Astrocyte (in vitro differentiated cells and primary cell): ENCODE results near the gene TTC33. TPM values are rescaled to one million over a fixed set of nuclear protein-coding genes. Genes with fewer than 3 reads are reported as not detected.

Experiments used
- DNase-seq: peaks from one replicate; pipeline ENCODE4 v3.0.0-alpha.2; 2010; ENCODE audit warnings: low read depth
- FAIRE-seq: peaks from 2 replicates; lab custom pipeline; 2011; peaks lifted over from hg19 to GRCh38; lab: Jason Lieb, UNC
- H2AFZ ChIP-seq: 2 replicates; pipeline ENCODE4 v1.6.0; 2012; ENCODE audit warnings: low read depth, low read length, inconsistent platforms
- H3K27ac ChIP-seq: 2 replicates; pipeline ENCODE4 v1.5.1; 2011; ENCODE audit warnings: low read depth, low read length, inconsistent platforms
- H3K27me3 ChIP-seq: 2 replicates; pipeline ENCODE4 v1.6.0; 2011; ENCODE audit warnings: low read length, inconsistent platforms; ENCODE audit not compliant: insufficient read depth
- H3K36me3 ChIP-seq: 2 replicates; pipeline ENCODE4 v1.5.1; 2011; ENCODE audit warnings: low read length, inconsistent platforms; ENCODE audit not compliant: insufficient read depth
- H3K4me1 ChIP-seq: 2 replicates; pipeline ENCODE4 v1.5.1; 2011; ENCODE audit warnings: low read length, inconsistent platforms; ENCODE audit not compliant: insufficient read depth
- H3K4me2 ChIP-seq: 2 replicates; pipeline ENCODE4 v1.6.0; 2012; ENCODE audit warnings: low read length, inconsistent platforms
- H3K4me3 ChIP-seq: 2 replicates; pipeline ENCODE4 v1.5.1; 2011; ENCODE audit warnings: low read depth, mild to moderate bottlenecking, low read length, inconsistent platforms; ENCODE audit not compliant: insufficient read depth
- H3K79me2 ChIP-seq: 2 replicates; pipeline ENCODE4 v1.6.0; 2012; ENCODE audit warnings: mild to moderate bottlenecking, low read length, inconsistent platforms; ENCODE audit not compliant: insufficient read depth
- H3K9ac ChIP-seq: 2 replicates; pipeline ENCODE4 v1.6.0; 2012; ENCODE audit warnings: mild to moderate bottlenecking, low read length, inconsistent platforms
- H3K9me3 ChIP-seq: 2 replicates; pipeline ENCODE4 v1.5.1; 2012; ENCODE audit warnings: low read depth, mild to moderate bottlenecking, low read length, inconsistent platforms; ENCODE audit not compliant: insufficient read depth
- H4K20me1 ChIP-seq: 2 replicates; pipeline ENCODE4 v1.6.0; 2012; ENCODE audit warnings: low read length, inconsistent platforms; ENCODE audit not compliant: insufficient read depth
- H3K27ac Mint-ChIP-seq: one replicate; pipeline ENCODE4 v1.8.0; 2021; ENCODE audit warnings: mild to moderate bottlenecking, mixed read lengths; ENCODE audit not compliant: unreplicated experiment
- H3K27me3 Mint-ChIP-seq: one replicate; pipeline ENCODE4 v1.8.0; 2021; ENCODE audit warnings: low read depth, mixed read lengths; ENCODE audit not compliant: unreplicated experiment
- H3K36me3 Mint-ChIP-seq: one replicate; pipeline ENCODE4 v1.8.0; 2021; ENCODE audit warnings: low read depth, mixed read lengths; ENCODE audit not compliant: unreplicated experiment
- H3K4me1 Mint-ChIP-seq: one replicate; pipeline ENCODE4 v1.8.0; 2021; ENCODE audit warnings: low read depth, mixed read lengths; ENCODE audit not compliant: unreplicated experiment
- H3K4me3 Mint-ChIP-seq: one replicate; pipeline ENCODE4 v1.8.0; 2021; ENCODE audit warnings: mild to moderate bottlenecking, moderate library complexity, mixed read lengths; ENCODE audit not compliant: unreplicated experiment
- H3K9me3 Mint-ChIP-seq: one replicate; pipeline ENCODE4 v1.8.0; 2021; ENCODE audit warnings: mild to moderate bottlenecking, mixed read lengths; ENCODE audit not compliant: unreplicated experiment
- EZH2 ChIP-seq: IDR thresholded peaks from 2 replicates; pipeline ENCODE4 v1.6.1; 2012; ENCODE audit warnings: mild to moderate bottlenecking, low read length, inconsistent platforms; ENCODE audit not compliant: insufficient read depth
- total RNA-seq: library from RNA; stranded (reverse); gene quantifications from 2 replicates; pipeline ENCODE4 v1.2.1, GENCODE V29; 2021
- TF ChIP-seq, protein P1 (sequence below): IDR thresholded peaks from 2 replicates; pipeline ENCODE4 v1.5.1; 2011; ENCODE audit warnings: low read depth, mild to moderate bottlenecking, inconsistent platforms, low read length, moderate library complexity; ENCODE audit not compliant: insufficient read depth

Gene TTC33
- total RNA-seq, 1 donor from 2014 or later, result 13.3 TPM

DNA sequence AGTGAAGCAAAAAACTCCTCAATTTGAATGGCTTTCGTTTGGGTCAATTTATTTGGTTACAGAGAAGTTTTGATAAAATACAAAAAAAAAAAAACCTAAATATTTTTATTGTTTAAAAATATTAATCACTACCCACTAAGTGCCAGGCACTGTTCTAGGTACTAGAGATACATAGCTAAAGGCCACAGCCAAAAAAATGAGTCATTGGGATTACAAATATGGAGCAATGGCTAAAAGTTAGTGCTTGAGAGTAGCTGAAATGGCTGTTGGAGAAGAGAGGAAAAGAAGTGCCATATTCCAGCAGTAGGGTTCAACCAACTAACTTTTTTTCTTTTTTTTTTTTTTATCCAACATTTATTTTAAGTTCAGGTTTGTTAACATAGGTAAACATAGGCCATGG, 206.1 kb downstream of the TTC33 start:
- no peak overlapping the region for H3K4me3 ChIP-seq
- no peaks in the 10 kb centered on the region for H3K9me3 ChIP-seq
- no peak overlapping the region for H3K4me3 Mint-ChIP-seq
- no peaks in the 10 kb centered on the region for H4K20me1 ChIP-seq
- no peaks in the 10 kb centered on the region for H3K36me3 Mint-ChIP-seq
- no peaks in the 10 kb centered on the region for H3K79me2 ChIP-seq
- no peak overlapping the region for H3K27ac ChIP-seq
- FAIRE-seq, result no peak
- no peaks in the 10 kb centered on the region for H3K27me3 Mint-ChIP-seq
- no peak overlapping the region for H3K27ac Mint-ChIP-seq
- H3K4me1 ChIP-seq, result peaks cover 13% of the 10 kb centered on the region
- no peak for TF ChIP-seq EZH2
- TF ChIP-seq, protein P1, sequence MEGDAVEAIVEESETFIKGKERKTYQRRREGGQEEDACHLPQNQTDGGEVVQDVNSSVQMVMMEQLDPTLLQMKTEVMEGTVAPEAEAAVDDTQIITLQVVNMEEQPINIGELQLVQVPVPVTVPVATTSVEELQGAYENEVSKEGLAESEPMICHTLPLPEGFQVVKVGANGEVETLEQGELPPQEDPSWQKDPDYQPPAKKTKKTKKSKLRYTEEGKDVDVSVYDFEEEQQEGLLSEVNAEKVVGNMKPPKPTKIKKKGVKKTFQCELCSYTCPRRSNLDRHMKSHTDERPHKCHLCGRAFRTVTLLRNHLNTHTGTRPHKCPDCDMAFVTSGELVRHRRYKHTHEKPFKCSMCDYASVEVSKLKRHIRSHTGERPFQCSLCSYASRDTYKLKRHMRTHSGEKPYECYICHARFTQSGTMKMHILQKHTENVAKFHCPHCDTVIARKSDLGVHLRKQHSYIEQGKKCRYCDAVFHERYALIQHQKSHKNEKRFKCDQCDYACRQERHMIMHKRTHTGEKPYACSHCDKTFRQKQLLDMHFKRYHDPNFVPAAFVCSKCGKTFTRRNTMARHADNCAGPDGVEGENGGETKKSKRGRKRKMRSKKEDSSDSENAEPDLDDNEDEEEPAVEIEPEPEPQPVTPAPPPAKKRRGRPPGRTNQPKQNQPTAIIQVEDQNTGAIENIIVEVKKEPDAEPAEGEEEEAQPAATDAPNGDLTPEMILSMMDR, result no peak
- no peak overlapping the region for H3K4me2 ChIP-seq
- no peaks in the 10 kb centered on the region for H3K36me3 ChIP-seq
- no peak overlapping the region for H3K9ac ChIP-seq
- no peaks in the 10 kb centered on the region for H3K9me3 Mint-ChIP-seq
- peaks cover 16% of the 10 kb centered on the region for H3K4me1 Mint-ChIP-seq
- no peak overlapping the region for H2AFZ ChIP-seq
- DNase-seq, result no peak
- H3K27me3 ChIP-seq, result no peaks in the 10 kb centered on the region

DNA sequence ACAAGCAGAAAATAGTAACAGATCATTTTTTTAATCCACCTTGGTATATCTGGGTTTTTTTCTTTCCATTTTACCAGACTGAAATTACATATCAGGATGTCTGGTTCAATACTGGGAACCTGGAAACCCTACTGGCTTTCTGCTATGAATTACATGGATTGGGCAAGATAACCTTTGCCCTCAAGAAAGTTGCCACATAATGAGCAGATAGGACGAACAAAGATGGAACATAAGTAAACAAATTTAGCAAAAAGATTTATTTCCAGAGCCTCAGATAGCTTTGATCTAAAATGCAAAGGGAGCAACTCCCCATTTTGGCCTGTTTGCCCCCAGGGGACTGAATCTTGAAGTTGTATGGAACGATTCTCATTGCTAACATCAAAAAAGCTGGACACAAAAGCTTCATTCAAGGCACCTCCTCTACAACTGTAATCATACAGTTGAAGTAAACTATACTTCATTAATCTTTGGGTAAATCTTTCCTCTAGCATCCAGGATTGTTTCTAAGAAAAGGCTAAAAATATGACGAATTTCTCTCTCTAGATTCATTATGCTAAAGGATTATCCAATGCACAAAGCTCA, 207.7 kb downstream of the TTC33 start:
- no peaks in the 10 kb centered on the region for H3K27me3 Mint-ChIP-seq
- Histone ChIP-seq H3K27me3 (no peaks in the 10 kb centered on the region), H3K9me3 (no peaks in the 10 kb centered on the region), H3K4me1 (peaks cover 13% of the 10 kb centered on the region), H3K36me3 (no peaks in the 10 kb centered on the region), H3K9ac (no peak overlapping the region), H3K4me3 (no peak overlapping the region), H4K20me1 (no peaks in the 10 kb centered on the region), H3K4me2 (no peak overlapping the region), H3K27ac (no peak overlapping the region), H2AFZ (no peak overlapping the region), H3K79me2 (no peaks in the 10 kb centered on the region)
- H3K9me3 Mint-ChIP-seq, result no peaks in the 10 kb centered on the region
- H3K36me3 Mint-ChIP-seq, result no peaks in the 10 kb centered on the region
- no peak for FAIRE-seq
- DNase-seq, result no peak
- TF ChIP-seq EZH2, result no peak
- TF ChIP-seq, protein P1, result no peak
- H3K27ac Mint-ChIP-seq, result no peak overlapping the region
- H3K4me1 Mint-ChIP-seq, result peaks cover 12% of the 10 kb centered on the region
- no peak overlapping the region for H3K4me3 Mint-ChIP-seq

DNA sequence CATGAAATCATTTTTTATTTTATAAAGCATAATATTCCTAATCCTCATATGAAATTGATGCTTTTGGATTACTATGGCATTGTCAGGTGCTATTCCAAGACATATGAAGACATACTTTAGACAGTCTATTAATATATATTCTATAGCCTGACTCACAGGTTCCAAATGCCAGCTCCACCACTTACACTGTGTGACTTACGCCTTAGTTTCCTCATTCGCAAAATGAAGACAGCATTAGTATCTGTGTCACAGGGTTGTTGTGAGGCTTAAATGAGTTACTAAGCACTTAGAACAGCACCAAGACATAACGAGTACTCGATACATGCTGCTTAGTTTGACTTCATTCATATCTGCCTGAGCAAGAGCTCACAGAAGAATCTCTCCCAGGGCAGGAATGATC, 208.2 kb downstream of the TTC33 start:
- Histone ChIP-seq H3K4me1 (peaks cover 13% of the 10 kb centered on the region), H3K79me2 (no peaks in the 10 kb centered on the region), H4K20me1 (no peaks in the 10 kb centered on the region), H3K36me3 (no peaks in the 10 kb centered on the region), H3K27me3 (no peaks in the 10 kb centered on the region), H3K27ac (no peak overlapping the region), H3K9me3 (no peaks in the 10 kb centered on the region), H3K9ac (no peak overlapping the region), H3K4me3 (no peak overlapping the region), H3K4me2 (no peak overlapping the region), H2AFZ (no peak overlapping the region)
- TF ChIP-seq, protein P1, result no peak
- TF ChIP-seq EZH2, result no peak
- H3K27ac Mint-ChIP-seq, result no peak overlapping the region
- no peak for FAIRE-seq
- H3K4me3 Mint-ChIP-seq, result no peak overlapping the region
- DNase-seq, result no peak
- no peaks in the 10 kb centered on the region for H3K9me3 Mint-ChIP-seq
- peaks cover 12% of the 10 kb centered on the region for H3K4me1 Mint-ChIP-seq
- no peaks in the 10 kb centered on the region for H3K27me3 Mint-ChIP-seq
- no peaks in the 10 kb centered on the region for H3K36me3 Mint-ChIP-seq
